NCI-H748 (cell line): ENCODE measurements around the gene AGPAT3.
A peak's percentile ranks its signal among the peaks of the same experiment; 100 is the strongest.
"Not testable (repeated sequence)": the region's sequence is repeated elsewhere in the genome, so short reads cannot be mapped to it uniquely, and the experiment has no call there.

Experiments used
- DNase-seq: peaks from one replicate; lab custom pipeline; 2025; ENCODE audit not compliant: unreplicated experiment; lab: John Stamatoyannopoulos, UW

The AGPAT3 gene

DNA sequence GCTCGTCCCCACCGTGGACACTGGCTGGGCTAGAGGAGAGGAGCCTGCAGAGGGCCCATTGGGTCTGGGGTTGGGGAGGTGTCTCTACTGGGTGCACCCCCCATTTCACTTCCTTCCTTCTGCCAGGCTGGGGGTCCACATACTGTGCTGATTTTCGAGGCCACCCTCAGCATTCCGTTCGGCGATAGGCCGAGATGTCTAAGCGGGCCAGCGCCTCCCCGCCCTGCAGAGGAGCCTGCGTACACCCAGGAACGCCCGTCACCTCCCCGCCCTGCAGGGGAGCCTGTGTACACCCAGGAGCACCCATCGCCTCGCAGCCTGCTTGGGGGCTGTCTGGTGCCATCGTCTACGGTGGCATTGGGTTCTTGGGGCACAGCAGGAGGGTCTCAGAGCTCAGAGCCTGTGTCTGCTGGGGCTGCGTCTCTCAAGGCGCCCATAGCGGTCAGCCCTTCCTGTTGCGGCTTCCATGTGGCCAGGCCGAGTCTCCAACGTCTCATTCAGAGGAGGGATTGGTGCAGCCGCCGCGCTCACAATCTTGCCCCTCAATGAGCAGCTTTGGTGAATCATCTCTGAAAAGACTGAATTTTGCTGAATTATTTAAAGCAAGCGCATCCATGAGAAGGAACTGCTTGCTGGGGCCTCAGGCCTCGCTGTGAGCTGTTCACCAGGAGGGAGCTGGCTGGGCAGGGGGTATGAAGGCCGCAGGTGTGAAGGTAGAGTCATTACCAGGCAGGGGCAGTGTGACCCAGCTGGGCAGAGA, 30.7 kb upstream of the AGPAT3 start:
- no peak for DNase-seq

GRCh38 chr21:43835050-43835449, 30.0 kb upstream of the AGPAT3 start:
- no peak for DNase-seq

GRCh38 chr21:43835861-43836260, 29.2 kb upstream of the AGPAT3 start:
- DNase-seq = no peak

DNA sequence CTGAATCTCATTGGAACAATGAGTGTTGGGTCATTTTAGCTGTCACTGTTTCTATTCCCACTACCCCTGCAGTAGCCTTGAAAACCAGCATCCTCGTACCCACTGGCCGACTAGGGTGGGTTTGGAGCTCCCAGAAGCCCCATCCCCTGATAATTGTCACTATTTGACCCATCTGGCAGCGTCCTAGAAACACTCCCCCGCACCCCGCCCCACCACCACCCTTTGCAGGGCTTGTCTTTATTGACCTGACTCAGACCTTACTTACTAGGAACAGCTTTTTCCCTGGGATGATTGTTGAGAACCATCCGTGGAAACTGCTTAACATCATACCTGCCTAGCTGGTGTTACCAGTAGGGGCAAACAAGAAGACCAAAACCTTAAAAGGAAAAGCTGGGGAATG, 28.4 kb upstream of the AGPAT3 start:
- DNase-seq = no peak

GRCh38 chr21:43840259-43840658, 24.8 kb upstream of the AGPAT3 start:
- DNase-seq = no peak

DNA sequence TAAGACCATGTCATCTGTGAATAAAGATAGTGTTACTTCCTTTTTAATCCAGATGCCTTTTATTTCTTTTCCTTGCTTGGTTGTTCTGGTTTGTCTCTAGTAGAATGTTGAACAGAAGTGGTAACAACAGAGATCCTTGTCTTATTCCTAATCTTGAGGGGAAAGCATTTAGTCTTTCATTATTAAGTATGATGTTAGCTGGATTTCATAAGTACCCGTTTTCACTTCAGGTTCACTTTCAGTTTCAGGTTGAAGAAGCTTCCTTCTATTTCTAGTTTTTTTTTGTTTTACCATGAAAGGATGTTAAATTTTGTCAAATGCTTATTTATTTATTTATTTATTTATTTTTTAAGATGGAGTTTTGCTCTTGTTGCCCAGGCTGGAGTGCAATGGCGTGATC, 22.3 kb upstream of the AGPAT3 start:
- no peak for DNase-seq

- not testable (repeated sequence) for DNase-seq
Observed at GRCh38 chr21:43844906-43845305, 20.1 kb upstream of the AGPAT3 start.

DNA sequence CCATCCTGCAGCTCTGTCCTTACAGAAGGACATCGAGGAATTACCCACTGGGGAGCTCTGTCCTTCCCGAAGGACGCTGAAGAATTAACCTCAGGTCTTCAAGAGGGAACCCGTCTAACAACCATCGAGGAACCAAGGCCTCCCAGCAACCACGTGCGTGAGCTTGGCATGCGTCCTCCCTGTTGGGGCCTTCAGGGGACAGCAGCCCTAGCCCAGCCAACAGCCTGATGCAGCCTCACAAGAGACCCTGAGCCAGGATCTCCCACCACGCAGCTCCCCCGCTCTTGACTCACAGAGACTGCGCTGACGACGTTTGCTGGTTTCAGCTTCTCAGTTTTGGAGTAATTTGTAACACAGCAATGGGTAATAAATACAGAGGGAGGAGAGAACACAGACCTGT, 19.6 kb upstream of the AGPAT3 start:
- DNase-seq = no peak

GRCh38 chr21:43846430-43846829, 18.6 kb upstream of the AGPAT3 start:
- no peak for DNase-seq

- no peak for DNase-seq
Observed at GRCh38 chr21:43847301-43847700, 17.7 kb upstream of the AGPAT3 start.

DNA sequence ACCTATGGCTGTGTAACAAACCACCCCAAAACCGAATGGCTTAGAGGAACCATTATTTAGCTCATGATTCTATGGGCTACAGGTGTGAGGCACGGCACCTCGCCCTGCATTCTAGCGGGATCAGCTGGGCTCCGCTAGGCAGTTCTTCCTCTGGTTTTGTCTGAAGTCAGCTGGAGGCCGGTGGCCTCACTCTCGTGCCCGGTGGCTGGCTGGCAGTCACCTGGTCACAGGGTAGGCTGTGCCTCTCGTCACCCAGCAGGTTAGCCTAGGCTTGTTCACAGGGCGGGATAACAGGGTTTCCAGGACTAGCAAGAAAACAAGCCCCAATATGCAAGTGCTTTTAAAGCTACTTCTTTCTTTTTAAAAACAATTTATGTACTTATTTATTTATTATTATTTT, 16.3 kb upstream of the AGPAT3 start:
- no peak for DNase-seq

GRCh38 chr21:43849532-43850299, 15.3 kb upstream of the AGPAT3 start:
- DNase-seq = peak; percentile 39

DNA sequence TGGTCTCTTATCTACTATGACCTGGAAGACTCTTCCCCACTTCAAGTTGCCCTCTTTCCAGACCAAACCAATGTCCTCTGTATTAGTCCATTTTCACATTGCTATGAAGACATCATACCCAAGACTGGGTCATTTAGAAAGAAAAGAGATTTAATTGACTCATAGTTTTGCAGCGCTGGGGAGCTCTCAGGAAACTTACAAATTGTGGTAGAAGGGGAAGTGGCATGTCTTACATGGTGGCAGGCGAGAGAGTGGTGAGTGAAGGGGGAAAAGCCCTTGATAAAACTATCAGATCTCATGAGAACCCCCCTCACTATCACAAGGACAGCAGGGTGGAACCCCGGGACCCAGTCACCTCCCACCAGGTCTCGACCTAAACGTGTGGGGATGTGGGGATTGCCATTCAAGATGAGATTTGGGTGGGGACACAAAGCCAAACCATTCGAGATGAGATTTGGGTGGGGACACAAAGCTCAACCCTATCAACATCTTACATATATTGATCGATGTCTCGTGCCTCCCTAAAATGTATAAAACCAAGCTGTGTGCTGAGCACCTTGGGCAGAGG, 14.2 kb upstream of the AGPAT3 start:
- no peak for DNase-seq

- peak; percentile 40 for DNase-seq
Observed at GRCh38 chr21:43851593-43851992, 13.4 kb upstream of the AGPAT3 start.

GRCh38 chr21:43853851-43854772, 10.9 kb upstream of the AGPAT3 start:
- DNase-seq = no peak

DNA sequence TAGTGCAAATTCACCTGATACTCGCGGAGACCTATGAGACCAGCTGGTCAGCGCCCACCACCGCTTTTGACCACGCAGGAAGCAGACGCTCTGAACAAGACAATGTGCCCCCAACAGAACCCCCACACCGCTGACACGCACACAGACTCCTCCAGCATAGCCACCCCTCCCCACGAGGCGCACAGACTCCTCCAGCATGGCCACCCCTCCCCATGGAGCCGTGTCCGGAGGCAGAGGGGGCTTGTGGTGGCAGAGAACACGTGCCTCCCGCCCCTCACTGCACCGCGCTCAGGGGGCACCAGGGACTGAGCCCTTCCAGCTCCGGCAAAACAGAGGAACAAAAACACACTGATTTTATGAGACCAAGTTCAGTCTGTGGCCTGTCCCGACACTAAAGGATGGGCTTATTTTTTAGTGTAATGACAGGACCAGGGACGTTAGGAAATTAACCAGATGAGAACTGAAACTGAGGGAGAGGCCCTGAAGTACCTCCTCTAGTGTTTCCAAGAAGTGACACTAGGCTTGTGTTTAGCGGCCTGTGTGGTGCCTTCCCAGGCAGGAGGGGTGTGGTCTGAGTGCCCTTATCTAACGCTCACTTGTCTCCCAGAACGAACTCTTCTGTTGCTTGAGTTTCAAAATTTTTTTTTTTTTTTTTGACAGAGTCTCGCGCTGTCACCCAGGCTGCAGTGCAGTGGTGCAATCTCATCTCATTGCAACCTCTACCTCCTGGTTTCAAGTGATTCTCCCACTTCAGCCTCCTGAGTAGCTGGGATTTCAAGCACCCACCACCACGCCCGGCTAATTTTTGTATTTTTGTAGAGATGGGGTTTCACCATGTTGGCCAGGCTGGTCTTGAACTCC, 10.0 kb upstream of the AGPAT3 start:
- no peak for DNase-seq

DNA sequence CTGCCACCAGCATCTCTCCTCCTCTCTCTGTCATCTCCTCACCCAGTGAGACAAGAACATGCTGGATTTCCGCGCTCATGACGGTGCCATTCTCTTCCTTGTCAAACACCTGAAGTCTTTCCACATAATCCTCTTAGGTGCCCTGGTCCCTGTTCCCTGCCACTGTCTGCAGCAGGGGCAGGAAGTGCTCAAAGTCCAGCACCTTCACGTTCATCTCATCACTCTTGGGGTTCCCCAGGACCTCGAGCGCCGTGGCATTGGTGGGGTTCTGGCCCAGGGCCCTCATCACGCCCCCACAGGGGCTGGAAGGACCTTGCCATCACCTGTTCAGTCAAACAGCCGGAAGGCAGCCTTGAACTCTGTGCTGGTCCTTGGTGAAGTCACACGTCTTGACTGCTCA, 9.1 kb upstream of the AGPAT3 start:
- DNase-seq = no peak

GRCh38 chr21:43858806-43859648, 6.0 kb upstream of the AGPAT3 start:
- DNase-seq = no peak

- DNase-seq = no peak
Observed at GRCh38 chr21:43859747-43860214, 5.2 kb upstream of the AGPAT3 start.
